HCEC 1CT (cell line): ENCODE data around the gene TMEM106C.
"Not testable (repeated sequence)": the region's sequence is repeated elsewhere in the genome, so short reads cannot be mapped to it uniquely, and the experiment has no call there.

Experiments
- DNase-seq: peaks from one replicate; pipeline ENCODE4 v3.0.0-alpha.2; 2017

Gene TMEM106C

DNA sequence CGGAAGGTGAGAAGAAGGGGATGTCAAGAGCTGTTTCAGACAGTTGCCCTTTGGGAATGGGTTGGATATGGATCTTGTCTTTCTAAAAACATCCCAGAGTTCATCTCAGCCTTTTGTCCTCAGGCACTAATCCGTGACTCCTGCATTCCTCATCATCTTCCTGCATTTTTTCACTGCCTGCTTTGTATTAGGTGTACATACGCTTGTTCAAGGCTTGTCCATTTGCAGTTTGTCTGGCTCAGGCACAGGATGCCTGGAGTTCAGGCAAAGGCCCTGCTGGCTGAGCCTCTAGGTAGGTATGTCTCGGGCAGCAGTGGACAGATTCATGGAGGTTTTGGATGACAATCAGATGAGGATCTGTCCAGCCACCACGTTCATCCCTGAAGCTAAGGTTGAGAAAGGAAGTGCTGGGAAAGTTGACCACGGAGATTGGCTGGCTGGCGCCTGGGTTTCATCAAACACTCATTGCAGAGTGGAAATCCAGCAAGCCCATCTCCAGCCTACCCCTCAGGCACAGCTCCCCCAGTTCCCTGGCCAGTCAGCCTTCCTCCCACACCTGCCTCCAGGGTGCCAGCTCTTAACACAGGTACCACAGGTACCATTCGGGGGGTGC, 12.4 kb upstream of the TMEM106C start:
- DNase-seq, result no peak

DNA sequence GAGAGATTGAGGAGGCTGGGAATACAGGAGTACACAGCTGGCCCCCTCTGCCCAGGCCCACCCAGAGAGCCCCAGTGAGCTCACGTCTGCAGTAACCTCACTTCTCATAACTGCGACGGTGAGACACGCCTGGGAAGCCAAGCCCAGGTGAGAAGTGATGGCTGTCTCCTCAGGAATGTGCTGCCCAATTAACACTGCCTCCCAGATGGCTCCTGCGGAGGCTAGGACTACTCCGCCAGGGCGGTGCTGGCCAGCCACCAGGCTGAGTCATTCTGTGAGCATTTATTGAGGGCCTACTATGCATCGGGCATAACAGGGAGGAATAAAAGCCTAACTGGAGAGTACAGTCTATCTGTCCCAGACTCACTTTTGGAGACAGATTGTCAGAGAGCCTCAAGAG, 9.3 kb upstream of the TMEM106C start:
- DNase-seq, result no peak

DNA sequence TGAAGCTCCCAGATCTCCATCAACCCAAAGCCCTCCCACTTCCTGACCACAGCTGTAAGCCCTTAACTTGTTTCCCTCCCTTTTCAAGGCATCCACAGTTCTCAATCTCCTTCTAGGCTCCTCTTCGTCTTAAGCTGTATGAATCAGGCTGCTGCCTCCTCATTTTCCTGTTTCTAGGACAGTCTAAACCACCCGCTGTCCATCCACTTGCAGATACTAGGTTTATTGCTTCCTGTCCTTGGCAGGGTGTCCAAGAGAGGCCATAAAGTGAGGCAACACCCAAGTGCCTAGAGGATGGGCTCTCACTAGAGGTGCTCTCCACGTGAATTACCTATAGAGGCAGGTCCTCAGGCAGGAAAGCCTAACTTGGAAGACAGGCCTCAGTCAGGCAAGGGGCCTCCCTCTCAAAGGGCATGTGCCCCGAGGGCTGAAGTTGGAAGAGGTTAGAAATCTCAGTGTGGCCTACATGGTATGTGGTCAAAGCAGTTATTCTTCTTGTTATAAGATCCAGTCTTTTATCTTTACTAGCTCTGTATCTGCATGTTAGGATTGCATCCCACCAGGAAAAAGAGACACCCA, 8.8 kb upstream of the TMEM106C start:
- DNase-seq, result no peak

DNA sequence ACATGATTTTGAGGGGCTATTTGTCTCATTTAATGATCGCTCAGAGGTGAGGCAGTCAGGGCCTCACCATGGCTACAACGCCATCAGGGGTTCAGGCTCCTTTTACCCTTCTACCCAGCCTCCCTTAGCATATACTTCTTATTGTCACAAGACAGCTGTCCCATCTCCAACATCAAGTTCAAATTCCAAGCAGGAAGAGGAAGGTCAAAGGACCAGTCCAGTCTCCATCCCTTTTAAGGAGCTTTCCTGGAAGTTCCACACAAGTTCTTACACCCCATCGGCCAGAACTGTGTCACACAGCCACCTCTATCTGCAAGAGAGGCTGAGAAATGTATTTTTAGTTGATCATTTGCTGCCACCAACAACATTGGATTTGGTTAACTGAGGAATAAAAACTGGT, 8.3 kb upstream of the TMEM106C start:
- DNase-seq, result no peak

DNA sequence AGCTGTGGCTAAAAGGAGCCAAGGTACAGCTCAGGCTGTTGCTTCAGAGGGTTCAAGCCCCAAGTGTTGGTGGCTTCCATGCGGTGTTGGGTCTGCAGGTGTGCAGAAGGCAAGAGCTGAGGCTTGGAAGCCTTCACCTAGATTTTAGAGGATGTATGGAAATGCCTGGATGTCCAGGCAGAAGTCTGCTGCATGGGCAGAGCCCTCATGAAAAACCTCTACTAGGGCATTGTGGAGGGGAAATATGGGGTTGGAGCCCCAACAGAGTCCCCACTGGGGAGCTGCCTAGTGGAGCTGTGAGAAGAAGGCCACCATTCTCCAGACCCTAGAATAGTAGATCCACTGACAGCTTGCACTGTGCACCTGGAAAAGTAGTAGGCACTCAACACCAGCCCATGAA, 5.7 kb upstream of the TMEM106C start:
- not testable (repeated sequence) for DNase-seq

DNA sequence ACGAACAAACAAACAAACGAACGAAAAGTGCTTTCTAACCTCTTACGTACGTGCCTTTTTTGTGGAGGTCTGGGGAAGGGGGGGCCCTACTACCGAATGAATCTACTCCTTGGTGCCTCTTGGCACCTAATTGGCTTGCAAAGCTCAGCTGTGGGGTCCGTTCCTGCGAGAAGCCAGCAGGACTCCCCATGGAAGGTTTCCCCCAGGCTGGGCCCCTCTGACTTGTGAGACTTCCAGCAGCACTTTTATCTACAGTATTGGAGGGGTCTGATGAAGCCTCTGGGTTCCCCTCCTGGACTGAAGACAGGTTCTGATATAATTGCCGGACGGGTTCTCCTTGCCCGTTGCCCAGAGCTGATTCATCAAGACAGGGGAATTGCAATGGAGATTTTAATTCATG, 1.2 kb upstream of the TMEM106C start:
- DNase-seq, result no peak

DNA sequence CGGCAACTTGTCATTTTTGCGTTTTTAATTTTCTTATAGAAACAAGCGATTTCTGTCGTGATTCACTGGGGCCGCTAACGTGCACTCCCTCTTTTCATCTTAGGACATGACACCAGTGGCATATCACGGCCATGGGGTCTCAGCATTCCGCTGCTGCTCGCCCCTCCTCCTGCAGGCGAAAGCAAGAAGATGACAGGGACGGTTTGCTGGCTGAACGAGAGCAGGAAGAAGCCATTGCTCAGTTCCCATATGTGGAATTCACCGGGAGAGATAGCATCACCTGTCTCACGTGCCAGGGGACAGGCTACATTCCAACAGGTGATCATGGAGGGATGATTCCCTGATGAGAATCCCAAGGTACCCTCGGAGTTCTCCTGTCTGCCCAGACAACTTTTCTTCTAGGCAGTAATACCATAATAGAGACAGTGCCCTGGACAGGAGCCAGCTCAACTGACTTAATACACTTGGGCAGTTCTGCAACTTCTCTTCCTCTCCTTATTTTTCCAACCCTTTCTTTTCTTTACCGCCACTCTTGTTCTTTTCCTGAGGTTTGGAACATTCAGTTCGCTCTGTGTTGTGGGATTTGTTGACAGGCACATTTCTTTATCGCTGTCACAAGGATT, 821 bp downstream of the TMEM106C start:
- no peak for DNase-seq

DNA sequence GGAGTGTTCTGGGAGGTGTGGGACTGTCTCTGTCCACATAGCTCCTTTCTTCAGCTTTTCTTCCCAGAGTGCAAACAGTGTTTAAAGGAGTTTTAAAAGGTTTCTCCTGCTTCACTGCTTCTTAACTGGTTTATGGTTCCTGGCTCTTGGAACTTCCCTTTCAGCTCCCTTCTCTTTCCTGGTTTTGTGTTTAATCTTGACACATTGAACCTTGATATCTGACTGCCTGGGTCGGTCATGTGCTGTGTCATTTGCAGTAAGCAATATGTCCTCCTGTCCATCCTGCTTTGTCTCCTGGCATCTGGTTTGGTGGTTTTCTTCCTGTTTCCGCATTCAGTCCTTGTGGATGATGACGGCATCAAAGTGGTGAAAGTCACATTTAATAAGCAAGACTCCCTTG, 2.2 kb downstream of the TMEM106C start:
- no peak for DNase-seq

DNA sequence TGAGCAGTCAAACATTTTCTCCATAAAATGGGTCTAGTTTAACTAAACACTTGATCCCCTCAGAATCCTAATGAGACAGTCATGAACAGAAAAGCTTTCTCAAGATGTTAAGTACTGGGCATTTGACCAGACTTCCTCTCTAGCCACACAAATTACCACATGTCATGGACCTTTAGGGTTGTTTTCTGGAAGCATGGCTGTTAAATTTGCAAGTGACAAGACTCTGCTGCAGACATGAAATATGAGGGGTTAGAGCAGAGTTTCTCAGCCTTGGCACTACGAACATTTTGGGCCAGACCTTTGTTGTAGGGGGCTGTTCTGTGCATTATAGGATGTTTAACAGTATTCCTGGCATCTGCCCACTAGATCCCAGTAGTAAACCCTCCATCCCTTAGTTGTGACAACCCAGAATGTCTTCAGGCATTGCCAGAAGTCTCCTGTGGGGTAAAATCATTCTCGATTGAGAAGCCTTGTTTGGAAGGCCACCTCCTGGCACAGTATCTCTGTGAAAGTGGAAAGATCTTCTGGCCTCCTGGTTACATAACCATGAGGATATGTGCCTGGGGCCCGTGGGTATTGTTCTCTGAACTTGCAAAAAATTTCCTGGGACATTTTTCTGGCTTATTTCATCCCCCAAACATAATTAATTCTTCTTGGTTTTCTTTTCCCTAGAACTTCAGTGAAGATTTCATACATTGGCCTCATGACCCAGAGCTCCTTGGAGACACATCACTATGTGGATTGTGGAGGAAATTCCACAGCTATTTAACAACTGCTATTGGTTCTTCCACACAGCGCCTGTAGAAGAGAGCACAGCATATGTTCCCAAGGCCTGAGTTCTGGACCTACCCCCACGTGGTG, 4.3 kb downstream of the TMEM106C start:
- DNase-seq, result no peak

DNA sequence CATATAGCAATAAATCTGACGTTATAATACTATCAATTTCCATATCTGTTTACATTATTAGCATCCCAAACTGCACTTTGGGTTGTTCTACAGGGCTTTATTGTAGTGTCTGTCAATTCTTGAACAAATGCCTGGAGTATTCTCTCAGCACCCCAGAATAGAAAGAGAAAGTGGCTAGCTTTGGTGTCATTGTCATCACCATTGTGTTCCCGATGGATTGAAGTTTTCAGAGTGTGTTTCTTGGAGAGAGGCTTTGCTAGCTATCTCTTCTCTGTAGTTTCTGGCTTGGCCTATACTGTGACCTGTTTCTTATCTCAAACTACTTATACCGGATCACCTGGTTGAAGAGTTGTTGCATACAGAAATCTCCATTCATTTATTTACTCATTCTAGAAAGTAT, 6.4 kb downstream of the TMEM106C start:
- DNase-seq, result no peak

DNA sequence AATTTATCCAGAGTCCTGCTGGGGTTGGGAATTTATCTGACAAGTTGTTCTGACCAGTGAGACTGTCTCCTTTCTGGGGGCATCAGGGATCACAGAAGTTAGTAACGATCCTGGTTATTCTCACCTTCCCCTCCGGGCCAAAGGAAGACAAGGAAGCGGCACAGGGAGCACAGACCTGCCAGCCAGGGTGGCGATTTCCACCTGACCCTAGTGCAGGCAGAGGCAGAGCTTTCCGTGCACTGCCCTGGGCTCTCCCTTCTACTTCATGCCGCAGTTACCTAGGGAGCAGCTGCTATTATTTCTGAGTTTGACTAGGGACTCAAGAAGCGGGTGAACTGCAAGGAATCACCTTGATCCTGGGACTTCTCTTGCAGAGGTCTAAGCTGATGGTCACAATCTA, 7.4 kb downstream of the TMEM106C start:
- no peak for DNase-seq

DNA sequence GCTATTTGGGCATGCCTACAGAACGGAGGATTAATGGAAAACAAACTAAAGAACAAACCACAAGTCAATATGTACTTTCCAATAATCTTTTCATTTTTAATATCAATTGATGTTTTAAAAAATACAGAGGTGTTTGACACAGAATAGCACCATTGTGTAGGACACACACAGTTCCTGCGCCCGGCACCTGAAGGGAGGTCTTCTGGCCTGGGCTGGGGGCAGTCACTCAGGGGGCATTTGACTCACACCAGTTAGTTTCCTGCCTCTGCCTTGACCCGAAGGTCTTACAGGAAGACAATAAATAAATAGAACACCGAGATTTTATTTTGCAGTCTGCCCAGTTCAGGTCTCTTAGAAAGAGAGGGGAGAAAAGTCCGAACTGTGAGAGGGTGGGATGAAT, 9.5 kb downstream of the TMEM106C start:
- no peak for DNase-seq

DNA sequence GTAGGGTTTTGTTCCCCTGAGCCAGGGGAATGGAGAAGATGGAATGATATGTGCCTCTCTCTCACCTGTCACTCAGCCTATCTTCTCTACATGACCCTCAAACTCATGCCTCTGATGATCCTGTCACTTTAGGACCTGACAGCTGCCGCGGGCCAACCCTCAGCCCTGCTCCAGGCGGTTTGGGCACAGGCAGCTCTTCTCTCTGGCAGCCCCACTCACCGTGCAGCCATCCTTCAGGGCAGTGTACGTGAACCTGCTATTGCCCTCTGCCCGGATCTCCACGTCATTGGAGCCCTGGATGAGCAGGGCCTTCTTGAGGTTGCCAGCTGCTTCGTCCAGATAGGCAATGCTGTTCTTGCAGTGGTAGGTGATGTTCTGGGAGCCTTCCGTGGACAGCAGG, 10.5 kb downstream of the TMEM106C start:
- no peak for DNase-seq

DNA sequence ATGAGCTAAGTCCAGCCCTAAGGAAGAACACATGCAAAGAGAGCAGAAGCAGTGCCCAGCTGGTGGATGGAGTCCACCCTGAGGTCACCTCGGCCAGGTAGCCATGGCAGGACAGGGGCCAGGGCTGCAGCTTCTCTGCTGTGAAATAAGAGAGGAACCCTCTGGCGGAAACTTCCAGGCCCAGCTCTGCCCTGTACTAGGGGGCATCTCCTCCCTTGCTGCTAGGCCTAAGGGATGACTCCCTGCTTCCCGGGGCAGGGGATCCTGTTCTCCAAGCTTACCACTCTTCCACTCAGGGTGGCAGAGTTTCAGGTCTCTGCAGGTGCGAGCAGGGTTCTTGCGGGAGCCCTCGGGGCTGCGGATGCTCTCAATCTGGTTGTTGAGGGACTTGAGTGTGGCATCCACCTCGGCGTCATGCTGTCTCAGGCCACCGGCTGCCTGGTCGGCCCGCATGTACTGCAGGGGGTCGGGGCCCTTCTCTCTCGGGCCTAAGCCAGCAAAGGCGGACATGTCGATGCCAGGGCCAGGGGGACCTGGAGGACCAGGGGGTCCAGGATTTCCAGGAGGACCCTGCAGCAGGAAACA, 11.7 kb downstream of the TMEM106C start:
- DNase-seq, result no peak

DNA sequence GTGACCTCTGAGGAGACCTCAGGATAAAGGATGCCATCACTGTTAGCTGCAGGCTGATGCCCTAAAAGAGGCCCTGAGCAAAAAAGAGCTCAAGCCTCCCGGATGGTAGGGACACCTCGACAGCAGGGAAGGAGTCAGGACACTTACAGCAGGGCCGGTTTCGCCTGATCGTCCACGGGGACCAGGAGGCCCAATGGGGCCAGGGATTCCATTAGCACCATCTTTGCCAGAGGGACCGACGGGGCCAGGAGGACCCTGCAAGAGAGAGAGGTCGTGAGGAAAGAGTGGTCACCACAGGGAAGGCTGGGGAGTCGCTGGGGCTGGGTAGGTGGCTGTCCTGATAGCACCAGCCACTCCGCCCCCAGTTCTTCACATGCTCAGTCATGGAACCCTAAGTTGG, 12.4 kb downstream of the TMEM106C start:
- no peak for DNase-seq

DNA sequence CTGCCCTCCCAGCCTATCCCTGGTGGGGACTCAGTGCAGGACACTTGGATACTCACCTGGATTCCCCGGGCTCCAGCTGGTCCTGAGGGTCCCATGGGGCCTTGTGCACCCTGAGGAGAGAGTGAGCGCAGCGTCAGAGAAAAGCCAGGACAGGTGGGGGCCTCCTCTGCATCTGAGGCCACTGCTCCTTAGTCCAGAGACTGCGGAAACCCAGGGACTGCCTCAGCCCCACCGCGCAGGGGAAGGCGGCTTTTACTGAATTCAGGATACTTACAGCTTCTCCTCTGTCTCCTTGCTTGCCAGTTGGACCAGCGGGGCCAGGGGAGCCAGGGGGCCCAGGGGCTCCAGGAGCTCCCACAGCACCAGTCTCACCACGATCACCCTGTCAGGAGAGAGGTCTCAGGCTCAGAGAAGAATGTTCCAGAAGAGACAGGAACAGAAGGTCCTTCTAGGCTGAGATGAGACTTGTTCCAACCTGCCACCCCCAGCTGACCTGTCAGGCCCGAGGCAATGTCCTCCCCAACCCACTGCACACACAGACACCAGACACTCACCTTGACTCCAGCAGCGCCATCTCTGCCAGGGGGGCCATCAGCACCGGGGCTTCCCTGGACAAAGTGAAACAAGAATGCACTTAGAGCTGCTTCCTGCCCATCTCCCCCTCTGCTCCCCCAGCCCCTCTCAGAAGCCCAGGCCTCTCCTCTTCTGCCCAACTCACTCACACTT, 13.8 kb downstream of the TMEM106C start:
- DNase-seq, result no peak

DNA sequence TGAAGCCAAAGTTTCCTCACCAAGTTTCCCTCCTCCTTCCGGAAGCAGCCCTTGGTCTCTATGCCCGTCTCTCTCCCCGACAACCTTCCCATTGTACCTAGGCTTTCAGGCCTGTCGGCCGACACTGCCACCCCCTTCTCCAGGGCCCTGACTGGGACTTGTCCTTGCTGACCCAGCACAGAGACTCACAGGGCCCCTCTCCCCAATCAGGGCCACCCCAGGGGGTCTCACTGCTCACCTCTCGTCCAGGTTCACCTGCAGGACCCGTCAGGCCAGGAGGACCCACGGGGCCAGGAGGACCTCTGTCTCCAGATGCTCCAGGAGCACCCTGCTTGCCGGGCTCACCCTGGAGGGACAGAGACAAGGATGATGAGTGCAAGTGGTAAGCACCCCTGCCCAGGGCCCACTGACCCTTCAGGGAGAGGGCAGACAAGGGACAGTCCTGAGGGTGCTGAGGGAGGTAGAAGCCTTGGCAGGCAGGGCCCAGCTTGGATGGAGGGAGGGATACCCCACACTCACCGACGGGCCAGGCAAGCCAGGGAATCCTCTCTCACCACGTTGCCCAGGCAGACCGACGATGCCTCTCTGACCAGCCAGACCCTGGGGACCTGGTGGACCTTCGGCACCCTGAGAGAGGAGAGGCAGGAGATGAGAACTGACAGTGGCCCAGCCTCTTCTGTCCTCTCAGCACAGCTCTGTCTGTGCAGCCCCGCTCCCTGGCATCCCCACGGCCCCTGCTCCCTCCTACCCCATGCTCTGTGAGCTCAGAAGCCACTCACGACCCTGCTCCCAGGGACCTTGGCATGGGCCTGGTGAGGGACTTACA, 14.6 kb downstream of the TMEM106C start:
- DNase-seq, result no peak

DNA sequence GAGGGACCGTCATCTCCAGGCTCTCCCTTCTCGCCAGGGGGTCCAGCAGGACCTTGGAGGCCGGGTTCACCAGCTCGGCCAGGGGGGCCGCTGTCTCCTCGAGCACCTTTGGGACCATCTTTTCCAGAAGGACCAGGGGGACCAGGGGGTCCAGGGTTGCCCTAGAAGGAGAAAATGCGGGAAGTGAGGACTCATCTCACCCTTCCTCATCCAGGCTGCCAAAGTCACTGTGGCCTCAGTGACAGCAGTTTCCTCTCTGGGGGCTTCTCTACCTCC, 15.1 kb downstream of the TMEM106C start:
- DNase-seq, result no peak

DNA sequence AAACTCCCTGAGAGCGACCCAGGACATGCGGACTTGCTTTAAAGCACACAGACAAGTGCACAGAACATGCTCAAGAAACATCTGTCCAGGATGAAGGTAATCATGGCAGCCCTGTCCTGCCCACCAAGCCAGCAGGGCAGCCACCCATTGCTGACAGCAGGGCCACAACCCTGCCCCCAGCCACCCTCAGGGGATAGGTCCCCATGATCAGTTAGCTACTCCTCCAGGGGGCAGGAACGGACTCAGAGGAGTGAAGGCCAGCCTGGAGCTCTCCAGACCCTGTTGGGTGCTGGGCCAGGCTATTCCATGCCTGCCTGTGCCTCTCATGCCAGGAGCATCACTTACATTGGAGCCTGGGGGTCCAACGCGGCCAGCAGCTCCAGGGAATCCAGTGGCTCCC, 15.8 kb downstream of the TMEM106C start:
- no peak for DNase-seq

DNA sequence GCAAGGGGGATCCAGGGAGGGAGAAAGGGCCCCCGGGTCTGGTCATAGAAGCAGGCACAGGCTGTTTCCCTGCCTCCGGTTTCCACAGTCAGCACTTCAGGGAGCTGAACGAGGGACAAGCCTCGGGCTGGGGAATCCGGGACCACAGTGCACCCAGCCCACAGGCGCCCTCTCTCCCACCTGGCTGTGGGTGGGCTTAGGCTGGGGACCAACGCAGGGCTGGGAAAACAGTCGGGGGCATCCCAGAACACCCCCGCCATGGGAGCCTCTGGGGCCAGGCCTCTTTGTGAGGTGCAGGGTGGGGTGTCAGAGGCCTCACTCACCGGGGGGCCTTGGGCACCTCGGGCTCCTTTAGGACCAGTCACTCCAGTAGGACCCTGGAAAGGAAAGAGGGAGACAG, 16.3 kb downstream of the TMEM106C start:
- no peak for DNase-seq

DNA sequence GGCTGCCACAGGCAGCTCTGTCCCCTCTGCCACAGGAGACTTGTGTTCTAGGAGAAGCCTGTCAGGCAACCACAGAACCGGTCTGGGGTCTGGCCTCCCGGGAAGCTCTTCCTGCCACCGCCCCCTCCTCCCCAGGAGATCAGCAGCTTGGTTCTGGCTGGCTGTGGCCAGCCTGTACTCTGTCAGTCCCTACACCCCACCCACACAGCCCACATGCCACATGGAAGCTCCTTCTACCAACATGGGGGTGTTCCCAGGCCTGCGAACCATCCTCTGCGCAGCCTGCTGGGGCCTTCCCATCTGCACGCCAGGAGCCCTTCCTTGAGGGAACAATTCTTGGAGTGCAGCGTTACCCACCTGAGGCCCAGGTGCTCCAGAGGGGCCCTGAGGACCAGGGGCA, 16.8 kb downstream of the TMEM106C start:
- DNase-seq, result no peak
